Kidney glomerular epithelial cell (primary cell): ENCODE data around the gene MAP3K15.

ENCODE experiments used
- DNase-seq: peaks from one replicate; lab custom pipeline; 2025; lab: John Stamatoyannopoulos, UW

MAP3K15 gene

GRCh38 chrX:19343085-19343534 lies 172.2 kb downstream of the MAP3K15 start:
- DNase-seq = no peak

GRCh38 chrX:19342331-19342906 lies 172.9 kb downstream of the MAP3K15 start:
- no peak for DNase-seq

GRCh38 chrX:19334945-19335626 lies 180.2 kb downstream of the MAP3K15 start:
- no peak for DNase-seq

GRCh38 chrX:19332983-19333382 lies 182.3 kb downstream of the MAP3K15 start:
- no peak for DNase-seq

GRCh38 chrX:19331831-19332230 lies 183.5 kb downstream of the MAP3K15 start:
- DNase-seq = no peak

- DNase-seq = no peak
These were observed 188.7 kb downstream of the MAP3K15 start for GRCh38 chrX:19326567-19326966.
